GM10847 (cell line): ENCODE data around the gene EVC.

Source experiments
- POLR2A ChIP-seq: IDR thresholded peaks from 2 replicates; pipeline ENCODE4 v1.6.1; 2011; ENCODE audit not compliant: insufficient read length; ENCODE audit errors: extremely low read depth

Gene EVC

GRCh38 chr4:5785806-5786680 lies 75.0 kb downstream of the EVC start:
- TF ChIP-seq POLR2A: no peak

GRCh38 chr4:5787311-5787710 lies 76.3 kb downstream of the EVC start:
- no peak for TF ChIP-seq POLR2A

- no peak for TF ChIP-seq POLR2A
These were observed 77.1 kb downstream of the EVC start for GRCh38 chr4:5788144-5788543.

GRCh38 chr4:5789141-5789540 lies 78.1 kb downstream of the EVC start:
- TF ChIP-seq POLR2A: no peak

GRCh38 chr4:5790546-5790857 lies 79.5 kb downstream of the EVC start:
- TF ChIP-seq POLR2A: no peak

GRCh38 chr4:5791654-5792053 lies 80.7 kb downstream of the EVC start:
- TF ChIP-seq POLR2A: no peak

GRCh38 chr4:5793514-5793913 lies 82.5 kb downstream of the EVC start:
- TF ChIP-seq POLR2A: no peak

- no peak for TF ChIP-seq POLR2A
These were observed 84.6 kb downstream of the EVC start for GRCh38 chr4:5795580-5795979.

- TF ChIP-seq POLR2A: no peak
These were observed 86.0 kb downstream of the EVC start for GRCh38 chr4:5796976-5797375.

- no peak for TF ChIP-seq POLR2A
These were observed 86.9 kb downstream of the EVC start for GRCh38 chr4:5797866-5798265.

GRCh38 chr4:5798462-5798861 lies 87.5 kb downstream of the EVC start:
- no peak for TF ChIP-seq POLR2A

- no peak for TF ChIP-seq POLR2A
These were observed 87.9 kb downstream of the EVC start for GRCh38 chr4:5798946-5799345.

- no peak for TF ChIP-seq POLR2A
These were observed 88.4 kb downstream of the EVC start for GRCh38 chr4:5799406-5799805.

GRCh38 chr4:5800496-5800895 lies 89.5 kb downstream of the EVC start:
- TF ChIP-seq POLR2A: no peak

GRCh38 chr4:5801696-5802095 lies 90.7 kb downstream of the EVC start:
- TF ChIP-seq POLR2A: no peak

GRCh38 chr4:5802565-5802964 lies 91.6 kb downstream of the EVC start:
- no peak for TF ChIP-seq POLR2A

GRCh38 chr4:5804656-5805055 lies 93.7 kb downstream of the EVC start:
- TF ChIP-seq POLR2A: no peak
